ENCODE data around the gene APOLD1. TPM values are rescaled to one million over a fixed set of nuclear protein-coding genes. Genes with fewer than 3 reads are reported as not detected.
"Not testable (repeated sequence)": the region's sequence is repeated elsewhere in the genome, so short reads cannot be mapped to it uniquely, and the experiment has no call there.

APOLD1 gene
- polyA plus RNA-seq, 1 donor from 2014 or later, result 1.1 TPM

DNA sequence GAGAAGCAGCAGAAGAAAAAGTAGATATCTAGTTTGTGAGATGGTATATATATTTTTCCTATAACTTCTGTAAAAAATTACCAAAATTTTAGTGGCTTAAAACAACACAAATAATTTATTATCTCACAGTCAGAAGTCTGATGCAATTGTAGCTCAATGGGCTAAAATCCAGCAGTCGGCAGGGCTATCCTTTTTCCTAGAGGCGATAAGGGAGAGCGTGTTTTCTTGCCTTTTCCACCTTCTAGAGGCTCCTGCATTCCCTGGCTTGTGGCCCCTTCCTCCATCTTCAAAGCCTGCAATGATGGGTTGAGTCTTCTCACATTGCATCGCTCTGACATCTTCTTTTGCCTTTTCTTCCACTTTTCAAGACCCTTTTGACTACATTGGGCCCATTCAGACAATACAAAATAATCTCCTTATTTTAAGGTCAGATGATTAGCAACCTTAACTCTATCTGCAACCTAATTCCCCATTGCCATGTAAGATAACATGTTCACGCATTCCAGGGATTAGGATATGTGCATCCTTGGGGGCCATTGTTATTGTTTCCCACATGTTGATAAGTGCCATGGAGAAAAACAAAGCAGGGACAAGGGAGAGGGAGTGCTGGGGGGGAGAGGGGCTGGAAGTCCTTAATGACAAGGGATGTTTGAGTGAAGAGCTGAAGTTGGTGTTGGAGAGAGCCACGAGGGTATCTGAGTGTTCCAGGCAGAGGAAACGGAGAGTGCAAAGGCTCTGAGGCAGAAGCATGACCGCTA, 13.9 kb downstream of the APOLD1 start:
- Histone ChIP-seq H3K27ac (ENCODE audit: low read length) (no peak overlapping the region), H3K9me2 (ENCODE audit: insufficient read depth, low read length) (no peaks in the 10 kb centered on the region), H3K27me3 (ENCODE audit: insufficient read depth, low read depth, low read length) (no peaks in the 10 kb centered on the region), H3K4me3 (ENCODE audit: low read length) (no peak overlapping the region), H3K36me3 (ENCODE audit: insufficient read depth, low read length) (no peaks in the 10 kb centered on the region), H3K4me2 (ENCODE audit: low read length) (no peak overlapping the region), H3K79me2 (replicated peaks; ENCODE audit: insufficient read depth, low read length) (no peaks in the 10 kb centered on the region), H3K9me3 (ENCODE audit: low read length) (no peaks in the 10 kb centered on the region), H3F3A (ENCODE audit: insufficient read depth, low read length, poor library complexity, severe bottlenecking) (no peaks in the 10 kb centered on the region), H3K9ac (ENCODE audit: low read length) (no peak overlapping the region), H4K20me1 (ENCODE audit: insufficient read depth) (no peaks in the 10 kb centered on the region), H2AFZ (ENCODE audit: low read depth, low read length) (no peak overlapping the region)
- no peak for TF ChIP-seq TAF1 (IDR thresholded peaks at IDR 0.05; ENCODE audit: low read depth)
- TF ChIP-seq, protein P1, sequence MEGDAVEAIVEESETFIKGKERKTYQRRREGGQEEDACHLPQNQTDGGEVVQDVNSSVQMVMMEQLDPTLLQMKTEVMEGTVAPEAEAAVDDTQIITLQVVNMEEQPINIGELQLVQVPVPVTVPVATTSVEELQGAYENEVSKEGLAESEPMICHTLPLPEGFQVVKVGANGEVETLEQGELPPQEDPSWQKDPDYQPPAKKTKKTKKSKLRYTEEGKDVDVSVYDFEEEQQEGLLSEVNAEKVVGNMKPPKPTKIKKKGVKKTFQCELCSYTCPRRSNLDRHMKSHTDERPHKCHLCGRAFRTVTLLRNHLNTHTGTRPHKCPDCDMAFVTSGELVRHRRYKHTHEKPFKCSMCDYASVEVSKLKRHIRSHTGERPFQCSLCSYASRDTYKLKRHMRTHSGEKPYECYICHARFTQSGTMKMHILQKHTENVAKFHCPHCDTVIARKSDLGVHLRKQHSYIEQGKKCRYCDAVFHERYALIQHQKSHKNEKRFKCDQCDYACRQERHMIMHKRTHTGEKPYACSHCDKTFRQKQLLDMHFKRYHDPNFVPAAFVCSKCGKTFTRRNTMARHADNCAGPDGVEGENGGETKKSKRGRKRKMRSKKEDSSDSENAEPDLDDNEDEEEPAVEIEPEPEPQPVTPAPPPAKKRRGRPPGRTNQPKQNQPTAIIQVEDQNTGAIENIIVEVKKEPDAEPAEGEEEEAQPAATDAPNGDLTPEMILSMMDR (IDR thresholded peaks at IDR 0.05; ENCODE audit: poor library complexity, severe bottlenecking), result no peak

DNA sequence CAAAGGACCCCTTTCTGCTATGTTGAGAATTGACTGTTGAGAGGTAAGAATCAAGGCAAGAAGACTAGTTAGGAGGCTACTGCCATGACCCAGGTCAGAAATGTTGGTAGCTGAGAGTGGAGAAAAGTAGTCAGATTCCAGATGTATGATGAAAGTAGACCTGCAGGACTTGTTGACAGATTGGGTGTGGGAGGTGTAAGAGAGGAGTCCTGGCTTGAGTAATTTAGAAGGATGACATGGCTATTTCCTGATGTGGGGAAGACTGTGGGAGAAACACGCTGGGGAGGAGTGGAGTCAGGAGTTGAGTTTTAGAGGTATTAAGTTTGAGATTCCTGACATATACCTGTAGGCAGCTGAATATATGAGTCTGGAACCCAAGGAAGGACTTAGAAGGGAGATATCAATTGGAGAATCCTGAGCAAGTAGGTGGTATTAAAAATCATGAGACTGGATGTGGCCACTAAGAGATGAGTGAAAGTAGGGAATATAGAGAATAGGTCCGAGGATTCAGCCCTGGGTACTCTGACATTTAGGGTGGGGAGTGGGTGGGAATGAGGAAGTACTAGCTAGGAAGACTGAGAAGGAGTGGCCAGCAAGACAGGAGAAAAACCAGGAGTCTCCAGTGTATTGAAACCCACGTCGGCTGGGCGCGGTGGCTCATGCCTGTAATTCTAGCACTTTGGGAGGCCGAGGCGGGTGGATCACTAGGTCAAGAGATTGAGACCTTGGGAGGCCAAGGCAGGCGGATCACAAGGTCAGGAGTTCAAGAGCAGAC, 15.1 kb downstream of the APOLD1 start:
- no peaks in the 10 kb centered on the region for H3K79me2 ChIP-seq (replicated peaks; ENCODE audit: insufficient read depth, low read length)
- no peak overlapping the region for H3K4me3 ChIP-seq (ENCODE audit: low read length)
- no peak for TF ChIP-seq EP300 (conservative IDR thresholded peaks at IDR 0.05; ENCODE audit: poor library complexity, severe bottlenecking)
- TF ChIP-seq, protein P2, sequence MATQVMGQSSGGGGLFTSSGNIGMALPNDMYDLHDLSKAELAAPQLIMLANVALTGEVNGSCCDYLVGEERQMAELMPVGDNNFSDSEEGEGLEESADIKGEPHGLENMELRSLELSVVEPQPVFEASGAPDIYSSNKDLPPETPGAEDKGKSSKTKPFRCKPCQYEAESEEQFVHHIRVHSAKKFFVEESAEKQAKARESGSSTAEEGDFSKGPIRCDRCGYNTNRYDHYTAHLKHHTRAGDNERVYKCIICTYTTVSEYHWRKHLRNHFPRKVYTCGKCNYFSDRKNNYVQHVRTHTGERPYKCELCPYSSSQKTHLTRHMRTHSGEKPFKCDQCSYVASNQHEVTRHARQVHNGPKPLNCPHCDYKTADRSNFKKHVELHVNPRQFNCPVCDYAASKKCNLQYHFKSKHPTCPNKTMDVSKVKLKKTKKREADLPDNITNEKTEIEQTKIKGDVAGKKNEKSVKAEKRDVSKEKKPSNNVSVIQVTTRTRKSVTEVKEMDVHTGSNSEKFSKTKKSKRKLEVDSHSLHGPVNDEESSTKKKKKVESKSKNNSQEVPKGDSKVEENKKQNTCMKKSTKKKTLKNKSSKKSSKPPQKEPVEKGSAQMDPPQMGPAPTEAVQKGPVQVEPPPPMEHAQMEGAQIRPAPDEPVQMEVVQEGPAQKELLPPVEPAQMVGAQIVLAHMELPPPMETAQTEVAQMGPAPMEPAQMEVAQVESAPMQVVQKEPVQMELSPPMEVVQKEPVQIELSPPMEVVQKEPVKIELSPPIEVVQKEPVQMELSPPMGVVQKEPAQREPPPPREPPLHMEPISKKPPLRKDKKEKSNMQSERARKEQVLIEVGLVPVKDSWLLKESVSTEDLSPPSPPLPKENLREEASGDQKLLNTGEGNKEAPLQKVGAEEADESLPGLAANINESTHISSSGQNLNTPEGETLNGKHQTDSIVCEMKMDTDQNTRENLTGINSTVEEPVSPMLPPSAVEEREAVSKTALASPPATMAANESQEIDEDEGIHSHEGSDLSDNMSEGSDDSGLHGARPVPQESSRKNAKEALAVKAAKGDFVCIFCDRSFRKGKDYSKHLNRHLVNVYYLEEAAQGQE (IDR thresholded peaks at IDR 0.05; ENCODE audit: borderline replicate concordance), result no peak
- TF ChIP-seq, protein P1 (IDR thresholded peaks at IDR 0.05; ENCODE audit: poor library complexity, severe bottlenecking), result no peak
- no peak for TF ChIP-seq RAD21 (conservative IDR thresholded peaks at IDR 0.05)
- TF ChIP-seq SMC3 (conservative IDR thresholded peaks at IDR 0.05; ENCODE audit: poor library complexity), result no peak
- no peak for TF ChIP-seq POLR2AphosphoS5 (IDR thresholded peaks at IDR 0.05)
- H3K9ac ChIP-seq (ENCODE audit: low read length), result no peak overlapping the region
- no peak overlapping the region for H3K4me2 ChIP-seq (ENCODE audit: low read length)
- no peaks in the 10 kb centered on the region for H3K9me3 ChIP-seq (ENCODE audit: low read length)
- H3K27ac ChIP-seq (ENCODE audit: low read length), result no peak overlapping the region
- no peaks in the 10 kb centered on the region for H4K20me1 ChIP-seq (ENCODE audit: insufficient read depth)
- H3K36me3 ChIP-seq (ENCODE audit: insufficient read depth, low read length), result no peaks in the 10 kb centered on the region
- H3F3A ChIP-seq (ENCODE audit: insufficient read depth, low read length, poor library complexity, severe bottlenecking), result no peaks in the 10 kb centered on the region
- H3K9me2 ChIP-seq (ENCODE audit: insufficient read depth, low read length), result no peaks in the 10 kb centered on the region
- H3K27me3 ChIP-seq (ENCODE audit: insufficient read depth, low read depth, low read length), result no peaks in the 10 kb centered on the region
- no peak overlapping the region for H2AFZ ChIP-seq (ENCODE audit: low read depth, low read length)

DNA sequence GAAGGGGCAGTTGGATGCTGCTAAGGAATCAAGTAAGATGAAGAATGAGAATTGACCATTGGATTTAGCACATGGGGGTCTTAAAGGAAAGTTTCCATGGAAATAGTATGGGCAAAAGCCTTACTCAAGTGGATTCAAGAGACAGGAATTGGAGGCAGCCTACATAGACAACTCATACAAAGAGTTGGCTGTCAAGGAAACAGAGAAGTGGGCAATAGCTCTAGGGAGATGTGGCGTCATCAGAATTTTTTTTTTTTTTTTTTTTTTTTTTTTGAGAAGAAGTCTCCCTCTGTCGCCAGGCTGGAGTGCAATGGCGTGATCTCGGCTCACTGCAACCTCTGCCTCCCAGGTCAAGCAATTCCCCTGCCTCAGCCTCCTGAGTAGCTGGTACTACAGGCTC, 16.2 kb downstream of the APOLD1 start:
- H3K36me3 ChIP-seq (ENCODE audit: insufficient read depth, low read length), result not testable (repeated sequence)

More for the DNA sequence above, 16.2 kb downstream of the APOLD1 start:
- H4K20me1 ChIP-seq (ENCODE audit: insufficient read depth); H3K9ac ChIP-seq (ENCODE audit: low read length); H3K9me3 ChIP-seq (ENCODE audit: low read length); H3K27ac ChIP-seq (ENCODE audit: low read length); H3K4me3 ChIP-seq (ENCODE audit: low read length); H3K27me3 ChIP-seq (ENCODE audit: insufficient read depth, low read depth, low read length); H2AFZ ChIP-seq (ENCODE audit: low read depth, low read length); H3K79me2 ChIP-seq (replicated peaks; ENCODE audit: insufficient read depth, low read length); H3F3A ChIP-seq (ENCODE audit: insufficient read depth, low read length, poor library complexity, severe bottlenecking); H3K4me2 ChIP-seq (ENCODE audit: low read length); H3K9me2 ChIP-seq (ENCODE audit: insufficient read depth, low read length): not testable (repeated sequence)

Data from neural cell (in vitro differentiated cells).